Measurements from ENCODE around the gene ALK. TPM values are rescaled to one million over a fixed set of nuclear protein-coding genes. Genes with fewer than 3 reads are reported as not detected.
A peak's percentile ranks its signal among the peaks of the same experiment; 100 is the strongest.

ALK gene
- total RNA-seq, 1 experiment from 2014 or later, result not detected

GRCh38 chr2:29487967-29488555 lies 433.3 kb downstream of the ALK start:
- Histone ChIP-seq H3K27ac (ENCODE audit: insufficient read length, low read depth, low read length) (no peak overlapping the region), H3T11ph (ENCODE audit: low read length) (no peak overlapping the region), H4K91ac (ENCODE audit: insufficient read length, low read depth, low read length) (no peak overlapping the region), H3K79me1 (ENCODE audit: insufficient read depth, low read depth, low read length, poor library complexity, severe bottlenecking) (no peaks in the 10 kb centered on the region), H2AFZ (ENCODE audit: low read length) (no peak overlapping the region), H3K23ac (ENCODE audit: insufficient read length, low read depth, low read length) (no peak overlapping the region), H3K4ac (ENCODE audit: low read depth, low read length) (no peak overlapping the region), H3K27me3 (ENCODE audit: insufficient read depth, low read length) (no peaks in the 10 kb centered on the region), H3K79me2 (ENCODE audit: insufficient read depth, low read length) (no peaks in the 10 kb centered on the region), H2BK20ac (ENCODE audit: low read depth, low read length, poor library complexity, severe bottlenecking) (no peak overlapping the region), H3K9ac (ENCODE audit: extremely low read depth, insufficient read length, low read length) (no peak overlapping the region), H4K5ac (ENCODE audit: insufficient read length, low read depth, low read length) (no peak overlapping the region), H4K20me1 (ENCODE audit: control insufficient read depth, insufficient read depth, insufficient read length) (no peaks in the 10 kb centered on the region), H2BK15ac (ENCODE audit: low read depth, low read length) (no peak overlapping the region), H3K23me2 (ENCODE audit: insufficient read length, low read depth, low read length, poor library complexity, severe bottlenecking) (no peaks in the 10 kb centered on the region), H3K4me2 (ENCODE audit: insufficient read depth, insufficient read length, low read length) (no peak overlapping the region), H4K8ac (replicated peaks; ENCODE audit: insufficient read length, low read depth, low read length) (no peak overlapping the region), H2BK12ac (ENCODE audit: insufficient read length, low read depth, low read length) (no peak overlapping the region), H3K56ac (ENCODE audit: insufficient read length, low read depth, low read length) (no peak overlapping the region), H2BK120ac (ENCODE audit: low read depth, low read length, poor library complexity, severe bottlenecking) (no peak overlapping the region), H3K14ac (ENCODE audit: insufficient read depth, low read length) (no peak overlapping the region), H3K9me3 (ENCODE audit: control insufficient read depth, low read depth, low read length) (no peaks in the 10 kb centered on the region), H3K4me1 (ENCODE audit: insufficient read depth, low read length) (no peaks in the 10 kb centered on the region), H2BK5ac (ENCODE audit: insufficient read length, low read length) (no peak overlapping the region), H3K18ac (ENCODE audit: insufficient read length, low read depth, low read length) (no peak overlapping the region), H2AK5ac (ENCODE audit: insufficient read length, low read length) (no peak overlapping the region)
- Mint-ChIP-seq H3K27ac (peak overlapping the region in 1 of 3 experiments; percentile 22; a peak in 1 of 7 replicates), H3K9me3 (peaks cover 3 to 6% of the 10 kb centered on the region in 2 experiments), H3K36me3 (ENCODE audit: insufficient read depth in 1 of 3, low read depth in 3 of 3) (peaks cover 0 to 4% (median 3%) of the 10 kb centered on the region in 3 experiments; a peak in 4 of 7 replicates), H3K27me3 (ENCODE audit: low read depth) (no peaks in the 10 kb centered on the region), H3K4me1 (peaks cover 5% of the 10 kb centered on the region in 2 experiments; a peak in 2 of 4 replicates), H3K4me3 (no peak overlapping the region)
- TF ChIP-seq CTCF (conservative IDR thresholded peaks at IDR 0.05), result no peak
- no peak for DNase-seq
- no CpG with 5 or more reads among the region's 4 CpGs for WGBS (ENCODE audit: extremely low coverage, insufficient read length, low lambda C conversion rate)
